ENCODE data around the gene MTMR12.

Gene MTMR12

GRCh38 chr5:32343058-32343672 lies 30.4 kb upstream of the MTMR12 start:
- no peak overlapping the region for H3K27ac ChIP-seq (ENCODE audit: poor library complexity, severe bottlenecking)
- H3K27me3 ChIP-seq (ENCODE audit: insufficient read depth, poor library complexity, severe bottlenecking), result no peaks in the 10 kb centered on the region
- H3K9me3 ChIP-seq (ENCODE audit: severe bottlenecking), result peaks cover 22% of the 10 kb centered on the region
- no peak for TF ChIP-seq CTCF (IDR thresholded peaks at IDR 0.05; ENCODE audit: poor library complexity, severe bottlenecking)
- no peaks in the 10 kb centered on the region for H3K36me3 ChIP-seq (ENCODE audit: low read depth)
- no peak overlapping the region for H3K4me3 ChIP-seq (ENCODE audit: severe bottlenecking)
- no peaks in the 10 kb centered on the region for H3K4me1 ChIP-seq (ENCODE audit: insufficient read depth, poor library complexity, severe bottlenecking)
- DNase-seq (ENCODE audit: low spot score) (no peak), ATAC-seq (ENCODE audit: low read depth) (no peak)

- no peaks in the 10 kb centered on the region for H3K36me3 ChIP-seq (ENCODE audit: low read depth)
- no peaks in the 10 kb centered on the region for H3K4me1 ChIP-seq (ENCODE audit: insufficient read depth, poor library complexity, severe bottlenecking)
- no peak overlapping the region for H3K27ac ChIP-seq (ENCODE audit: poor library complexity, severe bottlenecking)
- no peaks in the 10 kb centered on the region for H3K27me3 ChIP-seq (ENCODE audit: insufficient read depth, poor library complexity, severe bottlenecking)
- ATAC-seq (ENCODE audit: low read depth) (no peak), DNase-seq (ENCODE audit: low spot score) (no peak)
- TF ChIP-seq CTCF (IDR thresholded peaks at IDR 0.05; ENCODE audit: poor library complexity, severe bottlenecking), result no peak
- H3K4me3 ChIP-seq (ENCODE audit: severe bottlenecking), result no peak overlapping the region
- peaks cover 22% of the 10 kb centered on the region for H3K9me3 ChIP-seq (ENCODE audit: severe bottlenecking)
These were observed 29.9 kb upstream of the MTMR12 start for GRCh38 chr5:32342656-32343055.

GRCh38 chr5:32339878-32340277 lies 27.1 kb upstream of the MTMR12 start:
- Histone ChIP-seq H3K36me3 (ENCODE audit: low read depth) (no peaks in the 10 kb centered on the region), H3K4me1 (ENCODE audit: insufficient read depth, poor library complexity, severe bottlenecking) (no peaks in the 10 kb centered on the region), H3K27ac (ENCODE audit: poor library complexity, severe bottlenecking) (no peak overlapping the region), H3K27me3 (ENCODE audit: insufficient read depth, poor library complexity, severe bottlenecking) (no peaks in the 10 kb centered on the region), H3K9me3 (ENCODE audit: severe bottlenecking) (peaks cover 20% of the 10 kb centered on the region), H3K4me3 (ENCODE audit: severe bottlenecking) (no peak overlapping the region)
- no peak for TF ChIP-seq CTCF (IDR thresholded peaks at IDR 0.05; ENCODE audit: poor library complexity, severe bottlenecking)
- ATAC-seq (ENCODE audit: low read depth) (no peak), DNase-seq (ENCODE audit: low spot score) (no peak)

GRCh38 chr5:32339198-32339597 lies 26.5 kb upstream of the MTMR12 start:
- Histone ChIP-seq H3K4me1 (ENCODE audit: insufficient read depth, poor library complexity, severe bottlenecking) (no peaks in the 10 kb centered on the region), H3K9me3 (ENCODE audit: severe bottlenecking) (peaks cover 20% of the 10 kb centered on the region), H3K27me3 (ENCODE audit: insufficient read depth, poor library complexity, severe bottlenecking) (no peaks in the 10 kb centered on the region), H3K27ac (ENCODE audit: poor library complexity, severe bottlenecking) (no peak overlapping the region), H3K4me3 (ENCODE audit: severe bottlenecking) (no peak overlapping the region), H3K36me3 (ENCODE audit: low read depth) (no peaks in the 10 kb centered on the region)
- ATAC-seq (ENCODE audit: low read depth), result no peak
- DNase-seq (ENCODE audit: low spot score), result no peak
- TF ChIP-seq CTCF (IDR thresholded peaks at IDR 0.05; ENCODE audit: poor library complexity, severe bottlenecking), result no peak

GRCh38 chr5:32332966-32333365 lies 20.2 kb upstream of the MTMR12 start:
- no peaks in the 10 kb centered on the region for H3K9me3 ChIP-seq (ENCODE audit: severe bottlenecking)
- DNase-seq (ENCODE audit: low spot score) (no peak), ATAC-seq (ENCODE audit: low read depth) (peak; percentile 64)
- no peaks in the 10 kb centered on the region for H3K27me3 ChIP-seq (ENCODE audit: insufficient read depth, poor library complexity, severe bottlenecking)
- H3K4me3 ChIP-seq (ENCODE audit: severe bottlenecking), result no peak overlapping the region
- H3K4me1 ChIP-seq (ENCODE audit: insufficient read depth, poor library complexity, severe bottlenecking), result peaks cover 6% of the 10 kb centered on the region
- peak overlapping the region; percentile 28 for H3K27ac ChIP-seq (ENCODE audit: poor library complexity, severe bottlenecking)
- H3K36me3 ChIP-seq (ENCODE audit: low read depth), result no peaks in the 10 kb centered on the region
- no peak for TF ChIP-seq CTCF (IDR thresholded peaks at IDR 0.05; ENCODE audit: poor library complexity, severe bottlenecking)

All from RWPE2 (cell line).